Adipose tissue (tissue), 3 donors: ENCODE data around the gene RBM33. TPM values are rescaled to one million over a fixed set of nuclear protein-coding genes. Genes with fewer than 3 reads are reported as not detected.

Experiments used
- polyA plus RNA-seq, 3 donors: library from polyadenylated mRNA; stranded (reverse); fragments of 200-250 nt; gene quantifications; one replicate each; pipeline ENCODE4 v1.2.3, GENCODE V29; 2013
- donor health status: healthy with polysubstance abuse.
- donor health status: Bipolar disorder and iron deficiency.
- donor health status: healthy.

RBM33 gene
- polyA plus RNA-seq, 3 donors, result 10.6 to 18.9 (median 12.6) TPM

Other genes starting within 250 kb of the RBM33 start
- under 1 TPM in 2 of 3 donors, not detected in 1; 0.04 to 0.05 TPM for gene EN2, start 186.5 kb upstream of the RBM33 start, polyA plus RNA-seq
- gene CNPY1, start 98.1 kb upstream of the RBM33 start, polyA plus RNA-seq, result not detected
- under 1 TPM; 0.01 to 0.25 (median 0.22) TPM for gene SHH, start 167.8 kb downstream of the RBM33 start, polyA plus RNA-seq